ENCODE data around the gene KYNU. TPM values are rescaled to one million over a fixed set of nuclear protein-coding genes. Genes with fewer than 3 reads are reported as not detected.

Gene KYNU
- total and polyA plus RNA-seq, 2 donors (not counting 1 experiment from before 2014, with no cell fraction given), result 0.26 to 4.6 TPM

DNA sequence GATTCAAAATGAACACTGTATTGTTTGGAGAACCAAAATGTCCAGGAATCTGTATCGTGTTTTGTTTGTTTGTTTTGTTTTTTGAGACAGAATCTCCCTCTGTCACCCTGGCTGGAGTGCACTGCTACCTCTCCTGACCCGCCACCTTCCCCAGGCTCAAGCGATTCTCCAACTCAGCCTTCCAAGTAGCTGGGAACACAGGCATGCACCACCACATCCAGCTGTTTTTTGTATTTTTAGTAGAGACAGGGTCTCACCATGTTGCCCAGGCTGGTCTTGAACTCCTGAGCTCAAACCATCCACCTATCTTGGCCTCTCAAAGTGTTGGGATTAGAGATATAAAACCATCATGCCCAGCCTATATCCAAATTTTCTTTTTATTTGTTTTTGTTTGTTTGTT, 74.6 kb downstream of the KYNU start:
- DNase-seq (ENCODE audit: low read depth in 2 of 2), result no peak
- no peak overlapping the region for H2AFZ ChIP-seq (ENCODE audit: low read length)
- no peak overlapping the region for H3K4me3 ChIP-seq (replicated peaks in 1 of 4; ENCODE audit: control extremely low read depth in 1 of 4, insufficient read depth in 1 of 4, low read depth in 3 of 4, low read length in 4 of 4)
- H3K36me3 ChIP-seq (ENCODE audit: control insufficient read depth, insufficient read depth, low read length), result no peaks in the 10 kb centered on the region
- H3K27me3 ChIP-seq (ENCODE audit: control insufficient read depth, insufficient read depth, low read length), result no peaks in the 10 kb centered on the region
- H3K4me2 ChIP-seq (ENCODE audit: extremely low read depth, insufficient read depth, low read length), result no peak overlapping the region
- no peak overlapping the region for H3K9ac ChIP-seq (ENCODE audit: insufficient read depth, low read length)
- H3K27ac ChIP-seq (ENCODE audit: insufficient read depth, low read length), result no peak overlapping the region
- H3K9me3 ChIP-seq (ENCODE audit: control insufficient read depth, insufficient read depth, low read depth, low read length), result no peaks in the 10 kb centered on the region
- no peaks in the 10 kb centered on the region for H3K4me1 ChIP-seq (ENCODE audit: control insufficient read depth, extremely low read depth, insufficient read depth, low read length)
- no peak for TF ChIP-seq EZH2 (IDR thresholded peaks at IDR 0.05; ENCODE audit: low read length, missing control alignments)
- TF ChIP-seq, protein P1, sequence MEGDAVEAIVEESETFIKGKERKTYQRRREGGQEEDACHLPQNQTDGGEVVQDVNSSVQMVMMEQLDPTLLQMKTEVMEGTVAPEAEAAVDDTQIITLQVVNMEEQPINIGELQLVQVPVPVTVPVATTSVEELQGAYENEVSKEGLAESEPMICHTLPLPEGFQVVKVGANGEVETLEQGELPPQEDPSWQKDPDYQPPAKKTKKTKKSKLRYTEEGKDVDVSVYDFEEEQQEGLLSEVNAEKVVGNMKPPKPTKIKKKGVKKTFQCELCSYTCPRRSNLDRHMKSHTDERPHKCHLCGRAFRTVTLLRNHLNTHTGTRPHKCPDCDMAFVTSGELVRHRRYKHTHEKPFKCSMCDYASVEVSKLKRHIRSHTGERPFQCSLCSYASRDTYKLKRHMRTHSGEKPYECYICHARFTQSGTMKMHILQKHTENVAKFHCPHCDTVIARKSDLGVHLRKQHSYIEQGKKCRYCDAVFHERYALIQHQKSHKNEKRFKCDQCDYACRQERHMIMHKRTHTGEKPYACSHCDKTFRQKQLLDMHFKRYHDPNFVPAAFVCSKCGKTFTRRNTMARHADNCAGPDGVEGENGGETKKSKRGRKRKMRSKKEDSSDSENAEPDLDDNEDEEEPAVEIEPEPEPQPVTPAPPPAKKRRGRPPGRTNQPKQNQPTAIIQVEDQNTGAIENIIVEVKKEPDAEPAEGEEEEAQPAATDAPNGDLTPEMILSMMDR (conservative IDR thresholded peaks at IDR 0.05 in 1 of 2, IDR thresholded peaks at IDR 0.05 in 1 of 2; ENCODE audit: low read depth in 1 of 2, low read length in 2 of 2), result no peak
- no peaks in the 10 kb centered on the region for H3K79me2 ChIP-seq (ENCODE audit: control insufficient read depth, insufficient read depth, low read length)
- no peaks in the 10 kb centered on the region for H4K20me1 ChIP-seq (ENCODE audit: control insufficient read depth, extremely low read depth, insufficient read depth, low read length)

DNA sequence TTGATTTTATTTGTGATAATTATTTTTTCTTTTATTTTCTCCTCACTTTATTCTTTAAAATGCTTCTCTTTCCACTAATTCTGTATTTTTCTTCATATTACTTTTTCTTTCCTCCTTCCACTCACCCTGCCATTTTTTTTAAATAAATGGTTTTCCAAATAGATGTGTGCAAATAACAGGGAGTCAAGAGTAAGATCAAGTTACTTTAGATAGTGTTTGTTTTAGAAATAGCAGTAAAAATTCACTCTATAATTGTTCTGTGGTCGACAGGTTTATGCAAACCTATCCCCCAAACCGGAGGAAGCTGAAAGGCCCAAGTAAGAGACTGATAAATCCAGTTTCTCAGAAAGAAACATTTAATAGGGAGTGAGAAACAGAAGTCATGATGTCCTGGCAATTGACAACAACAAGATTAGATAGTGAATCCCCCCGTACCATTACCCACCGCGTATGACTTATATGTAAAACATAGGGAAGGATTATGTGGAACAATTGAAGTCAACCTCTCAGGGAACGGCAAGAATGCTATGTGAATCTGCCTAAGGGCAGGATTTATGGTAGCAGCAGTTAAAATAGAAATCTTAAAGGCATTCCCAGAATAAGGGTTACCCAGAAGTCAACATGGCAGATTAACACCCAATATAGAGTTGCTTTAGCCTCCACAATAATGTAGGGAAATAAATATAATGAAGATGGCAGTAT, 75.5 kb downstream of the KYNU start:
- H3K36me3 ChIP-seq (ENCODE audit: control insufficient read depth, insufficient read depth, low read length), result no peaks in the 10 kb centered on the region
- H4K20me1 ChIP-seq (ENCODE audit: control insufficient read depth, extremely low read depth, insufficient read depth, low read length), result no peaks in the 10 kb centered on the region
- H3K4me2 ChIP-seq (ENCODE audit: extremely low read depth, insufficient read depth, low read length), result no peak overlapping the region
- H3K79me2 ChIP-seq (ENCODE audit: control insufficient read depth, insufficient read depth, low read length), result no peaks in the 10 kb centered on the region
- no peak overlapping the region for H2AFZ ChIP-seq (ENCODE audit: low read length)
- H3K27me3 ChIP-seq (ENCODE audit: control insufficient read depth, insufficient read depth, low read length), result no peaks in the 10 kb centered on the region
- DNase-seq (ENCODE audit: low read depth in 2 of 2), result no peak
- H3K9ac ChIP-seq (ENCODE audit: insufficient read depth, low read length), result no peak overlapping the region
- no peaks in the 10 kb centered on the region for H3K9me3 ChIP-seq (ENCODE audit: control insufficient read depth, insufficient read depth, low read depth, low read length)
- H3K27ac ChIP-seq (ENCODE audit: insufficient read depth, low read length), result no peak overlapping the region
- no peak overlapping the region for H3K4me3 ChIP-seq (replicated peaks in 1 of 4; ENCODE audit: control extremely low read depth in 1 of 4, insufficient read depth in 1 of 4, low read depth in 3 of 4, low read length in 4 of 4)
- TF ChIP-seq, protein P1 (conservative IDR thresholded peaks at IDR 0.05 in 1 of 2, IDR thresholded peaks at IDR 0.05 in 1 of 2; ENCODE audit: low read depth in 1 of 2, low read length in 2 of 2), result no peak
- no peak for TF ChIP-seq EZH2 (IDR thresholded peaks at IDR 0.05; ENCODE audit: low read length, missing control alignments)
- no peaks in the 10 kb centered on the region for H3K4me1 ChIP-seq (ENCODE audit: control insufficient read depth, extremely low read depth, insufficient read depth, low read length)

DNA sequence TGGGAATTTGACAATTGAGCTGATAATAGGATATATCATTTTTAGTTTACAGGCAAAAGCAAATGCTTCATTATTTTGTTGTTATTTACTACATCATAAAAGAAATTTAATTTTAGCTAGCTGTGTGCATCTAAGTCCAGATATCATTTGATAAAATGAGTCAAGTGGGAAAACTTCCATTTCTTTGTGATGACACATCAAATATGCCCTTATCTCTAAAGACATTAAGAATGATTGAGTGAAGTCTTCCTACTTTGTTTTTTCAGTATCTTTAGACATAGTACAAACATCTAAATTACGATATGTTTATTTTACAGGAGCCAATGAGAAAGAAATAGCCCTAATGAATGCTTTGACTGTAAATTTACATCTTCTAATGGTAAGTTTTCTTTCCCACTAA, 77.0 kb downstream of the KYNU start:
- H3K4me2 ChIP-seq (ENCODE audit: extremely low read depth, insufficient read depth, low read length), result no peak overlapping the region
- H3K36me3 ChIP-seq (ENCODE audit: control insufficient read depth, insufficient read depth, low read length), result no peaks in the 10 kb centered on the region
- no peaks in the 10 kb centered on the region for H3K27me3 ChIP-seq (ENCODE audit: control insufficient read depth, insufficient read depth, low read length)
- no peaks in the 10 kb centered on the region for H3K4me1 ChIP-seq (ENCODE audit: control insufficient read depth, extremely low read depth, insufficient read depth, low read length)
- DNase-seq (ENCODE audit: low read depth in 2 of 2), result peak in 1 of 2 donors; percentile 43
- H3K4me3 ChIP-seq (replicated peaks in 1 of 4; ENCODE audit: control extremely low read depth in 1 of 4, insufficient read depth in 1 of 4, low read depth in 3 of 4, low read length in 4 of 4), result no peak overlapping the region
- H3K27ac ChIP-seq (ENCODE audit: insufficient read depth, low read length), result no peak overlapping the region
- no peaks in the 10 kb centered on the region for H4K20me1 ChIP-seq (ENCODE audit: control insufficient read depth, extremely low read depth, insufficient read depth, low read length)
- no peak overlapping the region for H2AFZ ChIP-seq (ENCODE audit: low read length)
- H3K9me3 ChIP-seq (ENCODE audit: control insufficient read depth, insufficient read depth, low read depth, low read length), result no peaks in the 10 kb centered on the region
- H3K79me2 ChIP-seq (ENCODE audit: control insufficient read depth, insufficient read depth, low read length), result no peaks in the 10 kb centered on the region
- TF ChIP-seq, protein P1 (conservative IDR thresholded peaks at IDR 0.05 in 1 of 2, IDR thresholded peaks at IDR 0.05 in 1 of 2; ENCODE audit: low read depth in 1 of 2, low read length in 2 of 2), result no peak
- TF ChIP-seq EZH2 (IDR thresholded peaks at IDR 0.05; ENCODE audit: low read length, missing control alignments), result no peak
- H3K9ac ChIP-seq (ENCODE audit: insufficient read depth, low read length), result no peak overlapping the region

All from fibroblast of lung (primary cell).